GM21825 (cell line): ENCODE data around the gene PHF2.
"Not testable (repeated sequence)": the region's sequence is repeated elsewhere in the genome, so short reads cannot be mapped to it uniquely, and the experiment has no call there.

Experiments
- ATAC-seq: cut with Tn5 transposase; IDR thresholded peaks from one replicate; pipeline ENCODE4 v1.9.1; 2021; ENCODE audit warnings: mild to moderate bottlenecking, moderate library complexity; ENCODE audit not compliant: unreplicated experiment

The PHF2 gene

DNA sequence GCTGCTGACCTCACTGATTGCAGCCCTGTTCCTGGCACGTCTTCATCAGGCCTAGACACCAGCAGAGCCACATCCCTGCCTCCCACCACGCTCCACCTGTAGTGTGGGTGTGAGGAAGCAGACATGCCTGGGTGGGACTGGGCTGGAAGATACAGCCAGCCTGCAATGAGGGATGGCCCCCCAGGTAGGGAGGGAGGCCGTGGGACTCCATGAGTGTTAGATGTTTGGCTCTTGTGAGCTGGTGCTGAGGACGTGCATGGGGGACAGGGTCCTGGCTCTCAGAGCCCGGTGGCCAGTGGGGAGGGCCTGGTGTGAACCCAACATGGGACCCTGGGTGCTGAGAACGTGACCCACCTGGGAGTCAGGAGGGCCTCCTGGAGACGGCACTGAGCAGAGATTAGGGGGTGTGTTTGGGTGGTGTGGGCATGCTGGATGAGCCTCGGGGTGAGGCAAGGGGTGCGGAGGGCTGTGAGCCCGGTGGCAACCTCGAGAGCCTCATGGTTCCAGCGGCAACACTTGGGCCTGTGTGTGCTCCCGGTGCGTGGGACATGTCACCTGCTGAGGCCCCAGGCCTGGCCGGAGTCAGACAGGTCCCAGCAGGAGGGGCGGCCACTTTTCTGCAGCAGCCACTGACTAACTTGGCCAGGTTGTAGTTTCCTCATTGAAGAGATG lies 87.6 kb downstream of the PHF2 start:
- no peak for ATAC-seq

- ATAC-seq = no peak
Observed at GRCh38 chr9:93664549-93665120, 88.3 kb downstream of the PHF2 start.

GRCh38 chr9:93665128-93665636 lies 88.8 kb downstream of the PHF2 start:
- ATAC-seq = no peak

DNA sequence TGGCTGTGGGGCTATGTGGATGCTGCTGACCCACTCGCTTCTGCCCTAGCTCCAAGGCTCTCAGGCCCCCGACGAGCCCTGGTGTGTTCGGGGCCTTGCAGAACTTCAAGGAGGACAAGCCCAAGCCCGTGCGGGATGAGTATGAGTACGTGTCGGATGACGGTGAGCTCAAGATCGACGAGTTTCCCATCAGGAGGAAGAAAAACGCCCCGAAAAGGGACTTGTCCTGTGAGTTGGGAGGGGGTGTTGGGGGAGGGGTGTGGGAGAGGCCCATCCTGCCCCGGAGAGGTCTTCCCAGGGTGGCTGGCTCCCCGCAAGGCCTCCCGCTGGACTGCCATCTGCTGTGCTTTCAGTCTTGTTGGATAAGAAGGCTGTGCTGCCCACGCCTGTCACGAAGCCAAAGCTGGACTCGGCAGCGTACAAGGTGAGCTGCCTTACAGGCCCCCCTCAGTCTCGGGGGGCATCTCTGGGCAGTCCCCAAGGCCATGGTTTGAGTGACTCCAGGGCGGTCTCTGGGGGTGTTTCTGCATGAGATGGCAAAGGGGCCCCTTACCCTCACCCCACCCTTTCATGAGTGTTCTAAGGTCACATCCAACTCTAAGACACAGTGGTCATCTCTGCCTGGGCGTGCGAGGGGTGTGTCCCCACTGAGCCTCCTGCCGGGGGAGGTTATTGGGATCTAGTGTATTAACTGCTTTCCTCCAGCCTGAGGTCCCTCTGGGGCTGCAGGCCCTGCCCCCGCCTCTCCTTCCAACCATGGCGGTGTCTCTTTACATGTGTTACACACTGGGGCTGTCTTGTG lies 89.5 kb downstream of the PHF2 start:
- no peak for ATAC-seq

GRCh38 chr9:93666439-93666784 lies 90.0 kb downstream of the PHF2 start:
- not testable (repeated sequence) for ATAC-seq

GRCh38 chr9:93667006-93667405 lies 90.6 kb downstream of the PHF2 start:
- ATAC-seq = no peak

GRCh38 chr9:93667627-93668026 lies 91.2 kb downstream of the PHF2 start:
- ATAC-seq = no peak

GRCh38 chr9:93668261-93668871 lies 92.0 kb downstream of the PHF2 start:
- ATAC-seq = no peak

DNA sequence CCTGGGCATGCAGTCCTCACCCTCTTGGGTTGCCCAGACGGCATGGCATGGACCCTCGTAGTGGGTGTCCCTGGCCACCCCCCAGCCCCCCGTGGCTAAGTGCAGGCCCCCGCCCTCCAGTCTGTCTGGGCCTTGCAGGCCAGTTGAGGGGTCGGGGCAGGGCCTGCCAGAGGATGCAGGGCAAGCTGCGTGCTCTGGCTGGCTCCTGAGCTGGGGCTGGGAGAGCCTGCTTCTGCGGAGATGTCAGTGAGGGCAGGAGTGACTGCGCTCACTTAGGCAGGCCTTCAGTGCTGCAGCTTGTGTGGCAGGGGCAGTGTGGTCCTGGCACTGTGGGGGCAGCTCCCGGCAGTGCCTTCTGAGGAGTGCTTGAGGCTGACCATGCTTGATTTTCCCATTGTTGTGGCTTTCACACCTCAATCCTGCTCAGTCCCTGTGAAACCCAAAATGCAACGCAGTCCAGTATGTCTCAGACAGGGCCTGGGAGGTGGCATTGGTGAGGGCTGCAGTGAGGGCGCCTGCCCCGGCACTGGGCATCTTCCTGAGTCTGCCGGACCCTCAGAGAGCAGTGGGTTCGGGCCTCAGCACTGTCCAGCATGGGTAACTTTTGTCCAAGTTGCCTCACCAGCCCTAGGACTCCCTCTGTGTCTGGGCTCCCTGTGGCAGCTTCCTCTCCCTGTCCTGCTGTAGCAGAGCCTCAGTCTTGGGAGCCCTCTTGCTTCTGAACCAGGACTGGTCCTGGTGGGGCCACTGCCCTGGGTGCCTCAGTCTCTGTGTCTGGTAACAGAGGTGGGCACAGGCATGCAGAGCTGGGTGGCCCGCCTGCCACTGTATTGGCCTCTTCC lies 93.0 kb downstream of the PHF2 start:
- ATAC-seq = no peak

DNA sequence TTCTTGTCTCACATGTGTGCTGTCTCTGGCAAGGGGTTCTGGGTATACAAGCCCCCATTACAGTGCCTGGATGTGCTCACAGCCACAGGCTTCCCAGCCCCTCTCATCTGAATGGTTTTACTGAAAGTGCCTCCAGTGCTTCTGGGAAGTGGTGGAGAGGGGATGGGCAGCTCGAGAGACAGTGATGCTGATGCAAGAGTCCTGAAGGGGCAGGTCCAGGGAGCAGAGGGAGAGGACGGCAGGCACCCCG lies 93.5 kb downstream of the PHF2 start:
- no peak for ATAC-seq

DNA sequence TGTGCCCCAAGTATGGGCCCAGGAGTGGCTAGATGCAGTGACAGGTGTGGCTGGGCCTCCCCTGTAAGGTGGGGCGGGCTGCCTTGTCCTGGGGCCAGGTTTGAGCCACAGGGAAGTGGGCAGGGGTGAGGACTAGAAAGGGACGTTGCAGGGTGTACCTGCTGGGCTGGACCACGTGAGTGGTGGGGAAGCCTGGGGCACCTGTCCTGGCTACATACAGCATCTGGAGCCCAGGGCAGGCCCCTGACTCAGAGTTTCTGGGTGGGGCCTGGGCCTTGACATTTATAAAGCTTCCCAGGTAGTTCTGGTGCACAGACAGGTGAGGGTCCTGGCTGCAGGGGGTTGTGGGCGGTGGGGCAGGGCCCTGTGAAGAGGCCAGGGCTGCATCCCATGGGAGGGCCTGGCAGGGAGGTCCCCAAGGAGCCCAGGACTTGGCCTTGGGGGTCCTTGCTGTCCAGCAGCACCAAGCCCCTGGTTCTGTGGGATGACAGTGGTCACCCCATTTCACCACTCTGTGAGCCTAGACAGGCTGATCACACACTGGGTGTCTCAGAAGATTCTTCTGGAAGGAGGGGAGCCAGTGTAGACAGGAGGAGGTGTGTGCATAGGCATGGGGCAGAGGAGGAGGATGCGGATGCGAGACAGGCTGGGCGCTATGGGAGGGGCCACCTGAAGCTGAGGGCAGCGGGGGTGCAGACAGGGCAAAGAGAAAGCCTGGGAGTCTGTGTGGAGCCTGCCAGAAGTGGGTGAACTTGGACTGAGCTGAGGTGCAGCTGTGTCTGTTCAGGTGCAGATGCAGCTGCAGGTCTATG lies 94.0 kb downstream of the PHF2 start:
- no peak for ATAC-seq

DNA sequence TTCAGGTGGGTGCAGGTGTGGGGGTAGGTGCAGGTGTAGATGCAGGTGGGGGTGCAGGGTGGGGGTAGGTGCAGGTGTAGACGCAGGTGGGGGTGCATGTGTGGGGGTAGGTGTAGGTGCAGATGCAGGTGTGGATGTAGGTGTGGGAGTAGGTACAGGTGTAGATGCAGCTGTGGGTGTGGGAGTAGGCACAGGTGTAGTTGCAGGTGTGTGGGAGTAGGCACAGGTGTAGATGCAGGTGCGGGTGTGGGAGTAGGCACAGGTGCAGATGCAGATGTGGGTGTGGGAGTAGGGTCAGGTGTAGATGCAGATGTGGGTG lies 94.6 kb downstream of the PHF2 start:
- no peak for ATAC-seq

DNA sequence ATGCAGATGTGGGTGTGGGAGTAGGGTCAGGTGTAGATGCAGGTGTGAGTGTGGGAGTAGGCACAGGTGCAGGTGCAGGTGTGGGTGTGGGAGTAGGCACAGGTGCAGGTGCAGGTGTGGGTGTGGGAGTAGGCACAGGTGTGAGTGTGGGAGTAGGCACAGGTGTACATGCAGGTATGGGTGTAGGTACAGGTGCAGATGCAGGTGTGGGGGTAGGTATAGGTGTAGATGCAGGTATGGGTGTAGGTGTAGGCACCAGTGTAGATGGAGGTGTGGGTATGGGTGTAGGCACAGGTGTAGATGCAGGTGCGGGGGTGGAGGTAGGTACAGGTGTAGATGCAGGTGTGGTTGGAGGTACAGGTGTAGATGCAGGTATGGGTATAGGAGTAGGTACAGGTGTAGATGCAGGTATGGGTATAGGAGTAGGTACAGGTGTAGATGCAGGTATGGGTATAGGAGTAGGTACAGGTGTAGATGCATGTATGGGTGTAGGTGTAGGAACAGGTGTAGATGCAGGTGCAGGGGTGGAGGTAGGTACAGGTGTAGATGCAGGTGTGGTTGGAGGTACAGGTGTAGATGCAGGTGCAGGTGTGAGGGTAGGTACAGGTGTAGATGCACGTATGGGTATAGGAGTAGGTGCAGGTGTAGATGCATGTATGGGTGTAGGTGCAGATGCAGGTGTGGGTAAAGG lies 96.1 kb downstream of the PHF2 start:
- not testable (repeated sequence) for ATAC-seq

DNA sequence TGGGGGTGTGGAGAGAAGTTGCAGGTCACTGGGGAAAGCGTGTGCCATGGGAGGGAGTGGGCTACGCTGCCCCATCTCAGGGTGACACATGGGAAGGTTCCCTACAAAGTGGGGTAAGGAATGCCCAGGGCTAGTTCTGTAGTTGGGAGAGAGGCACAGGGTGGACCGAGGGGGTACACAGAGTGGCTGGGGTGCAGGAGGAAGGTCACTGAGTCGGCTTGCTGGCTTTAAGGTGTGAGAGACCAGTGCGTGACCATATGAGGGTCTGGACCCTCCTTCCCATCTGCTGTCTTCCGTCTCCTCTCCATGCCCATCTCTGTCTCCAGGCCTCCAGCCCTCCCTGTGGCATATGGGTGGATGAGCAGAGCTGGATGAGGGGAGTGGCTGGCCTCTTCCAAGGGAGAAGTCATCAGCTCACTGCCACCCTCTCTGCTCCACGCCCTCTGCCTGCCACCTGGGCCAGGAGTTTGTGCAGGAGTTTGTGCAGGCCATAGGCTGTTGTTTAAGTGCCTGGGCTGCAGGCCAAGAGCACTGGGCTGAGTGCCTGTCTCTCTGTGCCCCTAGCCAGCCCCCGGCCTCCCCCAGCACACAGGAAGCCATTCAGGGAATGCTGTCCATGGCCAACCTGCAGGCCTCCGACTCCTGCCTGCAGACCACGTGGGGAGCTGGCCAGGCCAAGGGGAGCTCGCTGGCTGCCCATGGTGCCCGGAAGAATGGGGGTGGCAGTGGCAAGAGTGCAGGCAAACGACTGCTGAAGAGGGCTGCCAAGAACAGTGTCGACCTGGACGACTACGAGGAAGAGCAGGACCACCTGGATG lies 96.8 kb downstream of the PHF2 start:
- no peak for ATAC-seq

- ATAC-seq = no peak
Observed at GRCh38 chr9:93673839-93674334, 97.5 kb downstream of the PHF2 start.

GRCh38 chr9:93674580-93675335 lies 98.4 kb downstream of the PHF2 start:
- no peak for ATAC-seq

- ATAC-seq = no peak
Observed at GRCh38 chr9:93675336-93676150, 99.2 kb downstream of the PHF2 start.
